Glutamatergic neuron (in vitro differentiated cells): ENCODE results near the gene RBM20. TPM values are rescaled to one million over a fixed set of nuclear protein-coding genes. Genes with fewer than 3 reads are reported as not detected.

Experiments
- DNase-seq: peaks from one replicate; pipeline ENCODE4 v3.0.0; 2022
- H3K27ac Mint-ChIP-seq: one replicate; pipeline ENCODE4 v1.8.0; 2020; ENCODE audit warnings: mild to moderate bottlenecking, mixed read lengths, inconsistent platforms; ENCODE audit not compliant: unreplicated experiment
- H3K27me3 Mint-ChIP-seq: one replicate; pipeline ENCODE4 v1.8.0; 2020; ENCODE audit warnings: mild to moderate bottlenecking, moderate library complexity, mixed read lengths, inconsistent platforms; ENCODE audit not compliant: unreplicated experiment
- H3K36me3 Mint-ChIP-seq: one replicate; pipeline ENCODE4 v1.8.0; 2020; ENCODE audit warnings: mild to moderate bottlenecking, mixed read lengths, inconsistent platforms; ENCODE audit not compliant: unreplicated experiment
- H3K4me1 Mint-ChIP-seq: one replicate; pipeline ENCODE4 v1.8.0; 2020; ENCODE audit warnings: mild to moderate bottlenecking, low read depth, mixed read lengths, inconsistent platforms; ENCODE audit not compliant: unreplicated experiment
- H3K4me3 Mint-ChIP-seq: one replicate; pipeline ENCODE4 v1.8.0; 2020; ENCODE audit warnings: mild to moderate bottlenecking, mixed read lengths, inconsistent platforms; ENCODE audit not compliant: unreplicated experiment
- H3K9me3 Mint-ChIP-seq: one replicate; pipeline ENCODE4 v1.8.0; 2020; ENCODE audit warnings: mild to moderate bottlenecking, moderate library complexity, mixed read lengths, inconsistent platforms; ENCODE audit not compliant: unreplicated experiment
- total RNA-seq: library from RNA; stranded (reverse); fragmentation: NEBNext Ultra II Directional; extraction: Animal tissue kit (Norgen Biotek cat#: 25700); gene quantifications from one replicate; pipeline ENCODE4 v1.2.1, GENCODE V29; 2021; ENCODE audit not compliant: unreplicated experiment
- TF ChIP-seq, protein P1 (sequence below): fragments of 200-600 bp; sonication (generic); IDR thresholded peaks from one replicate; pipeline ENCODE4 v1.5.0; 2021; ENCODE audit not compliant: partially characterized antibody, unreplicated experiment

RBM20 gene
- total RNA-seq, 1 donor from 2014 or later, result 5.8 TPM

DNA sequence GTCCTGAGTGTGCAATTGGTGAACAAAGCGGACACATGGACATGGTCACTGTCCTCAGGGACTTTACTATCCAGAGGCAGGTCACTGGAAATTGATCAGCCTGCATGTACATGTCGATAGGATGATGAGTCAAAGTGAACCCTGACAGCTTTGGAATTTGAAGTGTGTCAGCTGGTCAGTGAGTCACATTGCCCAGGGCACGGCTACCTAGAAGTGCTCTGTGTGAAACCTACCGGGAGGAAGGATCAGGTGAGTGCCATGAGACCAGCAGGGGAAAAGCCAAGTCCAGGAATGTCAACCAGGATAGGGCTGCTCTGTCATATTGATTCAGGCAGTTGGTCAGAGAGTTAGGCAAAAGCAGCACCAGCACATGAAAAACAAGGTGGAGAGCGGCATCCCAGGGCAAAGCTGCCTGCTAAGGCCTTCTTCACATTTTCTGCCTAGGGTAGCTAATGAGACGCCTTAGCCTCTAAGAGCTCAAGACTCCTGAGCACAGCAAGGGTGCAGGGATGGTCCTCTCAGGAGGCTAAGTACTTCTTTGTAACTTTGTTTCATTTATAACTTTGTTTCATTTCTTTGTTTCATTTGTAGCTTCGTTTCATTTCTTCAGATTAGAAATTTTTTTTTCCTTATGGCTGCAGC lies 208.2 kb downstream of the RBM20 start:
- Mint-ChIP-seq H3K27ac (no peak overlapping the region), H3K9me3 (no peaks in the 10 kb centered on the region), H3K36me3 (no peaks in the 10 kb centered on the region), H3K4me1 (peaks cover 29% of the 10 kb centered on the region), H3K27me3 (no peaks in the 10 kb centered on the region), H3K4me3 (no peak overlapping the region)
- TF ChIP-seq, protein P1, sequence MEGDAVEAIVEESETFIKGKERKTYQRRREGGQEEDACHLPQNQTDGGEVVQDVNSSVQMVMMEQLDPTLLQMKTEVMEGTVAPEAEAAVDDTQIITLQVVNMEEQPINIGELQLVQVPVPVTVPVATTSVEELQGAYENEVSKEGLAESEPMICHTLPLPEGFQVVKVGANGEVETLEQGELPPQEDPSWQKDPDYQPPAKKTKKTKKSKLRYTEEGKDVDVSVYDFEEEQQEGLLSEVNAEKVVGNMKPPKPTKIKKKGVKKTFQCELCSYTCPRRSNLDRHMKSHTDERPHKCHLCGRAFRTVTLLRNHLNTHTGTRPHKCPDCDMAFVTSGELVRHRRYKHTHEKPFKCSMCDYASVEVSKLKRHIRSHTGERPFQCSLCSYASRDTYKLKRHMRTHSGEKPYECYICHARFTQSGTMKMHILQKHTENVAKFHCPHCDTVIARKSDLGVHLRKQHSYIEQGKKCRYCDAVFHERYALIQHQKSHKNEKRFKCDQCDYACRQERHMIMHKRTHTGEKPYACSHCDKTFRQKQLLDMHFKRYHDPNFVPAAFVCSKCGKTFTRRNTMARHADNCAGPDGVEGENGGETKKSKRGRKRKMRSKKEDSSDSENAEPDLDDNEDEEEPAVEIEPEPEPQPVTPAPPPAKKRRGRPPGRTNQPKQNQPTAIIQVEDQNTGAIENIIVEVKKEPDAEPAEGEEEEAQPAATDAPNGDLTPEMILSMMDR, result no peak
- no peak for DNase-seq

DNA sequence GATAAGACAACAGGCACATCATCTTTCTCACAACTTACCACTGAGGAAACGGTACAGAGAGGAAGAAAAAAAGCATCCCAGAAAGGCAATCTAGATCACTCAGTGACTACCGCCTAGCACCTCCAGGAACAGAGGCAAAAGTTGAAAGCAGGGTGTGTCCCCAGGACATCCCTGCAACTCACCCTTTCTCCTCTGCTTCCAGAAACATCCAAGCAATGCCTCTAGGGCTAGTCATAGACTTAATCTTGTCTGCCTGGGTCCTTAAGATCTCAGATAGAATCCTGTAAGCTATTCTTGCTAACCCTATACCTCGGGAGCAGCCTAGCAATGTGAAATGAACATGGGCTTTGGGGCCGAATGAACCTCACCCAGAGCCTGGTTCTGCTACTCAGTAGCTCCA lies 208.8 kb downstream of the RBM20 start:
- TF ChIP-seq, protein P1, result no peak
- H3K9me3 Mint-ChIP-seq, result no peaks in the 10 kb centered on the region
- no peaks in the 10 kb centered on the region for H3K27me3 Mint-ChIP-seq
- no peaks in the 10 kb centered on the region for H3K36me3 Mint-ChIP-seq
- no peak overlapping the region for H3K27ac Mint-ChIP-seq
- no peak overlapping the region for H3K4me3 Mint-ChIP-seq
- no peak for DNase-seq
- peaks cover 29% of the 10 kb centered on the region for H3K4me1 Mint-ChIP-seq

DNA sequence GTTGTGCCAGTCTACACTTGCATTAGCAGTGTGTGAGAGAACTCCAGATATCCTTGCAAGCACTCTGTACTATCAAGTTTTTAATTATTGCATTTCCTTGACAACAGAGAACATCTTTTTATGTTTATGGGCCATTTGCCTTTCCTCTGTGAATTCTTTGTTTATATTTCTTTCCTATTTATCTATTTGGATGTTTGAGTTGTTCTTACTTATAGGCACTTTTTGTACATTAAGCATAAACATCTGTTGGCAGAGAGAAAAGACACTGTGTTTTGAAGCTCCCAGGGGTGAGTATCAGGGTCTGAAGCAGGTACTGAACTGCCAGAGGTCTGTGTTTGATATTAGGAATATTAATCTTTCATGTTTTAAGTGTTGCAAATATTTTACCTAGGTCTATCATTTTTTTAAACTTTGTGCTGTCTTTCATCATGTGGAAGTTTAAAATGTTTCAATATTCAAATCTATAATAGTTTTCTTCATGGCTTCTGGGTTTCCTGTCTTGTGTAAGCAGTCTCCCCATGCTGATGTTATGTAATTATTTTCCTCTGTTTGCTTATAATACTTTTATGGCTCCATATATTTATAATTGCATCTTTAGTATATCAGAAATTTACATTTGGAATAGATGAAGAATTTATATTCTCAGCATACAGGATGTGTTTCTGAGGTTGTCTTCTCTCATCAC lies 209.9 kb downstream of the RBM20 start:
- TF ChIP-seq, protein P1, result no peak
- H3K4me1 Mint-ChIP-seq, result peaks cover 30% of the 10 kb centered on the region
- no peak overlapping the region for H3K4me3 Mint-ChIP-seq
- DNase-seq, result no peak
- no peaks in the 10 kb centered on the region for H3K27me3 Mint-ChIP-seq
- H3K27ac Mint-ChIP-seq, result no peak overlapping the region
- H3K36me3 Mint-ChIP-seq, result no peaks in the 10 kb centered on the region
- peaks cover 2% of the 10 kb centered on the region for H3K9me3 Mint-ChIP-seq

DNA sequence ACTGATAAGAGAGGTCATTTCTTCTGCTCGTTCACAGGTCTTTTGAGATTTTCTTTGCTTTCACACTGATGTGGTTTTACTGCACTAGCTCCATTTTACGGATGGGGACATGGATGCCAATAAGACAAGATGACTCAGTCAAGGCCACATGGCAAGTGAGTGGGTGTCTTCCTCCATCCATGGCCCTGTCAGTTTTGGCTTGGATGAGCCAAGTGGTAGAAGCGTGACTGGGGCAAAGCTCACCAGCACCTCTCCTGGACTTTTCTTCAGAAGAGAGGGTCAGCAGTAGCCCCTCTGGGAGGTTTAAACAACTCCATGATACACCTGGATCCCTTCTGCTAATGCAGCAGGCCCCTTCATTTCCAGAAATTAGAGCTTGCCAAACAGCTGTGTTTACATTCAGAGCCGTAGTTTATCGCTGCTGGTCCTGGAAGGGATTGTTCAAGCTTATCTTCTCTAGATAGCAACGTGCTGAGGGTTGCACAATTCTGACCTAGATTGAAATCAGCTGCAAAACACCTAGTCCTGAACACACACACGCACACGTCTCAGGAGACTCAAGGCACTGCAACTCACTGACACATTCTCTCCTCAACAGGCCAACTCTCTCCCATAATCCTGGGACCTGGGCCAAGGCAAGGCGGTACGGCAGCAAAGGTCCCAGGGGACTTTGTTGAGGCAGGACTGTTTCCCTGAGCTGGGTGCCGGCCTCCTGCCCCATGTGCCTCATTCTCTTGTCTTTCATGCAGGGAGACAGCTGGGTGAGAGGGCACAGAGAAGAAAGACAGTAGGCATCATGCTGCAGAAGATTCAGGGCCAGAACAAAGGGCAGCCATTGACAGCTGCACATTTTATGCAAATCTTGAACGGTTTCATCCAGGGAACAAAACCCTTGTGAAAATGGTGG lies 213.4 kb downstream of the RBM20 start:
- no peak overlapping the region for H3K4me3 Mint-ChIP-seq
- peaks cover 27% of the 10 kb centered on the region for H3K4me1 Mint-ChIP-seq
- DNase-seq, result no peak
- no peaks in the 10 kb centered on the region for H3K36me3 Mint-ChIP-seq
- peaks cover 13% of the 10 kb centered on the region for H3K27me3 Mint-ChIP-seq
- peak overlapping the region; percentile 72 for H3K27ac Mint-ChIP-seq
- peaks cover 13% of the 10 kb centered on the region for H3K9me3 Mint-ChIP-seq
- TF ChIP-seq, protein P1, result no peak
